Spinal cord (tissue), 10 donors: Measurements from ENCODE around the gene IFI44. TPM values are rescaled to one million over a fixed set of nuclear protein-coding genes. Genes with fewer than 3 reads are reported as not detected.

Source experiments
- DNase-seq, 6 donors: peaks; one replicate each; pipeline versions ENCODE4 v3.0.0 to v3.0.0-alpha.2; 2013 to 2015; ENCODE audit warnings: low spot score in 6 of 6, low read depth in 4 of 6
- H3K27ac ChIP-seq: one replicate; pipeline ENCODE4 v1.5.1; 2013; ENCODE audit warnings: low read depth, low read length, control low read depth
- H3K27me3 ChIP-seq: one replicate; pipeline ENCODE4 v1.6.1; 2013; ENCODE audit warnings: low read length; ENCODE audit not compliant: control insufficient read depth, insufficient read depth
- H3K36me3 ChIP-seq: one replicate; pipeline ENCODE4 v1.6.1; 2013; ENCODE audit warnings: low read length; ENCODE audit not compliant: control insufficient read depth, insufficient read depth
- H3K4me1 ChIP-seq: one replicate; pipeline ENCODE4 v1.6.1; 2013; ENCODE audit warnings: low read length; ENCODE audit not compliant: control insufficient read depth, insufficient read depth
- H3K4me3 ChIP-seq: one replicate; pipeline ENCODE4 v1.5.1; 2013; ENCODE audit warnings: low read depth, low read length, control low read depth
- H3K9me3 ChIP-seq: one replicate; pipeline ENCODE4 v1.6.1; 2013; ENCODE audit warnings: low read length; ENCODE audit not compliant: control insufficient read depth, insufficient read depth
- WGBS: methylation state at CpG from one replicate; pipeline ENCODE4 v1.1.5; 2013; ENCODE audit warnings: missing lambda C conversion rate; ENCODE audit not compliant: insufficient coverage; 5-methylcytosine and 5-hydroxymethylcytosine counted together
- polyA plus RNA-seq, 2 donors: library from polyadenylated mRNA; unstranded; fragments of 120-200 nt; gene quantifications; one replicate each; pipeline ENCODE4 v1.2.1, GENCODE V29; 2013; ENCODE audit not compliant: insufficient read length in 2 of 2
- total RNA-seq, 2 donors: library from RNA; depleted of rRNA in 1 of 2; stranded (reverse); fragments of 120-200 nt in 1 of 2; fragments of >200 nt in 1 of 2; gene quantifications; one replicate each; pipeline versions ENCODE4 v1.2.3 to v1.2.4, GENCODE V29; 2013 to 2014
- donor health status: healthy.

IFI44 gene
- total and polyA plus RNA-seq, 4 donors = 33.6 to 40.2 (median 38.6) TPM

- no peaks in the 10 kb centered on the region for H3K4me1 ChIP-seq
- no peak for DNase-seq
- H3K27ac ChIP-seq = no peak overlapping the region
- H3K4me3 ChIP-seq = no peak overlapping the region
- H3K9me3 ChIP-seq = no peaks in the 10 kb centered on the region
- H3K36me3 ChIP-seq = no peaks in the 10 kb centered on the region
- H3K27me3 ChIP-seq = no peaks in the 10 kb centered on the region
These were observed 18.8 kb downstream of the IFI44 start for GRCh38 chr1:78668427-78668826.

GRCh38 chr1:78672428-78672827 lies 22.8 kb downstream of the IFI44 start:
- 100% methylated on average over 1 of the region's 1 CpG for WGBS
- Histone ChIP-seq H3K27me3 (no peaks in the 10 kb centered on the region), H3K4me3 (no peak overlapping the region)

GRCh38 chr1:78673120-78673519 lies 23.5 kb downstream of the IFI44 start:
- Histone ChIP-seq H3K4me1 (peaks cover 5% of the 10 kb centered on the region), H3K27me3 (no peaks in the 10 kb centered on the region), H3K9me3 (no peaks in the 10 kb centered on the region), H3K36me3 (no peaks in the 10 kb centered on the region), H3K4me3 (no peak overlapping the region), H3K27ac (no peak overlapping the region)
- 97% methylated on average over 5 of the region's 5 CpGs for WGBS
- DNase-seq = no peak

More at GRCh38 chr1:78672428-78672827, 22.8 kb downstream of the IFI44 start:
- Histone ChIP-seq H3K4me1 (peaks cover 4% of the 10 kb centered on the region), H3K27ac (no peak overlapping the region), H3K9me3 (no peaks in the 10 kb centered on the region), H3K36me3 (no peaks in the 10 kb centered on the region)
- no peak for DNase-seq

- Histone ChIP-seq H3K27me3 (no peaks in the 10 kb centered on the region), H3K9me3 (no peaks in the 10 kb centered on the region), H3K4me3 (peak overlapping the region; percentile 4), H3K36me3 (no peaks in the 10 kb centered on the region), H3K27ac (peak overlapping the region; percentile 10), H3K4me1 (peaks cover 5% of the 10 kb centered on the region)
- no CpG with 5 or more reads among the region's 9 CpGs for WGBS
- peak; percentile 40 to 92 (median 72) for DNase-seq
These were observed 26.8 kb downstream of the IFI44 start for GRCh38 chr1:78676347-78676982.

GRCh38 chr1:78676993-78677392 lies 27.4 kb downstream of the IFI44 start:
- peaks cover 5% of the 10 kb centered on the region for H3K4me1 ChIP-seq
- no peaks in the 10 kb centered on the region for H3K9me3 ChIP-seq
- no peaks in the 10 kb centered on the region for H3K36me3 ChIP-seq
- no peaks in the 10 kb centered on the region for H3K27me3 ChIP-seq
- no peak overlapping the region for H3K4me3 ChIP-seq
- peak overlapping the region; percentile 86 for H3K27ac ChIP-seq
- WGBS = 46% methylated on average over 2 of the region's 3 CpGs
- peak; percentile 26 to 76 (median 40) for DNase-seq

- Histone ChIP-seq H3K4me3 (no peak overlapping the region), H3K27ac (no peak overlapping the region), H3K36me3 (no peaks in the 10 kb centered on the region), H3K9me3 (no peaks in the 10 kb centered on the region), H3K4me1 (peaks cover 5% of the 10 kb centered on the region), H3K27me3 (no peaks in the 10 kb centered on the region)
- WGBS = no CpG with 5 or more reads among the region's 3 CpGs
- DNase-seq = no peak
These were observed 28.2 kb downstream of the IFI44 start for GRCh38 chr1:78677788-78678187.

- Histone ChIP-seq H3K27ac (no peak overlapping the region), H3K27me3 (no peaks in the 10 kb centered on the region), H3K4me3 (no peak overlapping the region), H3K9me3 (no peaks in the 10 kb centered on the region), H3K36me3 (no peaks in the 10 kb centered on the region), H3K4me1 (peaks cover 5% of the 10 kb centered on the region)
- no peak for DNase-seq
These were observed 28.7 kb downstream of the IFI44 start for GRCh38 chr1:78678324-78678723.

GRCh38 chr1:78681265-78681664 lies 31.6 kb downstream of the IFI44 start:
- H3K4me1 ChIP-seq = peaks cover 5% of the 10 kb centered on the region
- no peaks in the 10 kb centered on the region for H3K9me3 ChIP-seq
- no peak overlapping the region for H3K27ac ChIP-seq
- WGBS = no CpG with 5 or more reads among the region's 2 CpGs
- DNase-seq = no peak
- no peak overlapping the region for H3K4me3 ChIP-seq
- no peaks in the 10 kb centered on the region for H3K27me3 ChIP-seq
- H3K36me3 ChIP-seq = no peaks in the 10 kb centered on the region

- H3K4me1 ChIP-seq = peaks cover under 1% of the 10 kb centered on the region
- no peaks in the 10 kb centered on the region for H3K36me3 ChIP-seq
- H3K27me3 ChIP-seq = no peaks in the 10 kb centered on the region
- 44% methylated on average over 2 of the region's 3 CpGs for WGBS
- peak in 1 of 6 donors; percentile 40 for DNase-seq
- no peaks in the 10 kb centered on the region for H3K9me3 ChIP-seq
- H3K4me3 ChIP-seq = no peak overlapping the region
- no peak overlapping the region for H3K27ac ChIP-seq
These were observed 32.9 kb downstream of the IFI44 start for GRCh38 chr1:78682496-78682895.

GRCh38 chr1:78683079-78683478 lies 33.4 kb downstream of the IFI44 start:
- H3K9me3 ChIP-seq = no peaks in the 10 kb centered on the region
- no peaks in the 10 kb centered on the region for H3K4me1 ChIP-seq
- no peak overlapping the region for H3K27ac ChIP-seq
- no peaks in the 10 kb centered on the region for H3K27me3 ChIP-seq
- no CpG with 5 or more reads among the region's 2 CpGs for WGBS
- H3K36me3 ChIP-seq = no peaks in the 10 kb centered on the region
- H3K4me3 ChIP-seq = no peak overlapping the region
- no peak for DNase-seq
